GM18909 (cell line): Measurements from ENCODE around the gene UNC50.

Experiments
- ATAC-seq: cut with Tn5 transposase; IDR thresholded peaks from one replicate; pipeline ENCODE4 v1.9.1; 2021; ENCODE audit warnings: mild to moderate bottlenecking; ENCODE audit not compliant: unreplicated experiment, poor library complexity

The UNC50 gene

DNA sequence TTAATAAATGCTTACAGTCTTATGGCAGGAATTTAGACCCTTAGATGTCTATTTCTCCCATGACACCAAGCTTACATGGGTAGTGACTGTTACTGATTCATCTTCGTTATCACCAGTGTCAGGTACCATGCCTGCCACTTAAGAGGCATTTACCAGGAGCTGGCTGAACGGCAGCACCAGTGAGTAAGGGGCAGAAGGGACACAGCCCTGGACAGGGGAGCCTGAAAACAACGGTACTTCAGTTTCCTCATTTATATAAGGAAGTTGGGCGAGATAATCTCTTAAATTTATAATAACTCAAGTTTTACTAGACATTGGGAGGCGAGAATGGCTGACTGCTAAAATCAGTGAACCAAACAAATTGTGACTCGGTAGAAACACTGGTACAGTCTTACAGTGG is 1.3 kb upstream of the UNC50 start:
- no peak for ATAC-seq

DNA sequence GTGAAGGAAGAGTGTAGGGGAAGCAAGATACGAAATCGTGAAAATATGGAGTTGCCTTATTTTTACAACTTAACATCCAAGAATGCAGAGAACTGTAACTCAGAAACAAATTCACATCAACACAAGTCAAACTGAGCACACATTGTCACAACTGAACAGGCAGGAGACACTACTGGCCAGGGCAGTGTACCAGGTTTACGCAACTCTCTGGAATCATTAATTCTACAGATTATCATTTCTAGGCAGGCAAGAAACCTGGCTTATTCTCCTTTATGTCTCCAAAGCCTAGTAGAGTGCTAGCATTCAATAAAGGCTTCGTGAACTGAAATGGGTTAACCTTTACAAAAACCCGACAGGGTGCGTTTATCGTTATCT is 661 bp upstream of the UNC50 start:
- ATAC-seq: peak; percentile 4

DNA sequence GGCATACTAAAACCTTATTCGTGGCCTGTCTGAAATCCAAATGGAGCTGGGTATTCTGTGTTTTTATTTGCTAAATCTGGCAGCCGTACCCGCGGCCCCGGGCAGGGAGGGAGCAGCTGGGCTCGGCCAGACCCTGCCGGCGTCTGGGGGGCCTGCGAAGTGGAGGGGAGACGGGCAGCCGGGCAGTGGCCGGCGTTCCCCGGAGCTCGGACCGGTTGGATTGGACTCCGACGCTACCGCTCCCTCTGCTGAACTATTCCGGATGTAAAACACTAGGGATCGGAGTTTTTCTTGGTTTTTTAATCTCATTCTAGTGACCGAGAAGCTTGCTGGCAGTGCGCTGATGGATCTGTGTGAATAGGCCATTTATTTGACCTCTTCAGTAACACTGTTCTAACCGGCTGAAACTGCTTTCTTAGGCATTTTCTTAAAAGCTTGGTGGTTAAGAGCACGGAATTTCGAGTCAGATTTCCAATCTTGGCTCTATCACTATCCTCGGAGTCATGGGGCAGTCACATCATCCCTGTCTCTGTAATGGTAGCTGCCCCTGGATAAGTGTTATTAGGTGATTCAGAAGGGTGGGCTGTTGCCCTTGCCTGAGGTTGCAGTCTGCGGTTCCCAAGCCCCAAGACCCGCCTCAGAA is 694 bp downstream of the UNC50 start:
- ATAC-seq: peak; percentile 20

DNA sequence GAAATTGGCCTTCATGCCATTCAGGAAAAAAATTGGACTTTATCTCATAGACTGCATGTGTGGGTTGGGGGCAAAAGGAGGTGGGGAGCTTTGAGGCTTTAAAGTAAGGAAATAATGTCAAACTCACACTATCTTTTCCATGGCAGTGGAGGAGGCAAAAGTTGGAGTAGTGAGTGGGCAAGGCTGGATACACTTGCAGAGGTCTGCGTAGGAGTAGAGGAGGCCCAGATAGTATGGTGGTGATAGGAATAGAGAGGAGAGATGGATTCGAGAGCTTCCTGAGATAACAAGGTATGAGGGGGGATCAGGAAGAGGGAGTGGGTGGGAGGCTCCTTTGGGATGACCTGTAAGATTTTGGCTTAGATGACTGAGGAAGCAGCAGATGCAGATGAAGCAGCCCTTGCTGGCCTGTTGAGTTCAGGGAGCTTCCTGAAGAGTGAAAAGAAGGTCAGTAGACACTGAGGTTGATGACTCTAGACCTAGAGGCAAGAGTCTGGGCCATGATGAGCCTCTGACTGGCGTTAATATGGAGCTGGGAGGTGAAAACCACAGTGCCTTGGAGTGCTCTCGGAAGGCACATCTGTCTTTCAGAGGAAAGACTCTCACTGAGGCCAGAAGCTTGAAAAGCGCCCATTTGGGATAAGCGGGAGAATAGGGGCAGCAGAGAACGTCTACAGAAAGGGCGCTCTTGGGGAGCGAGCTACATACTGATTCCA is 5.8 kb downstream of the UNC50 start:
- no peak for ATAC-seq

DNA sequence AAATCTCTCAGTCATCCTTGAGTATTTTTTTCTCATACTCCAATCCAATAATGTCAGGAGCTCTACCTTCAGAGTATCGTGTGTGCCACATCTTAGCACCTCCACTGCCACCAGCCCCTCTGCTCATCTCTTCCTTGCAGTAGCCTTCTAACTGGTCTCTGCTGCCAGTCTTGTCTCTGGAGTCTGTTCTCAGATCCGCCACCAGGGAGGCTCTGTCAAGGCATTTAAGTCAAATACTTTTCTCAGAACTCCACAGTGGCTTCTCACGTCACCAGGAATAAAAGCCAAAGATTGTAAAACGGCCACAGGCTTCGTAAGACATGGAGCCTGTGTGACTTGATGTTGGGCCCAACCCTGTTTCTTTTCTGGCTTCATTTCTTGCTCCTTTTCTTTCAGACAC is 7.1 kb downstream of the UNC50 start:
- ATAC-seq: no peak

DNA sequence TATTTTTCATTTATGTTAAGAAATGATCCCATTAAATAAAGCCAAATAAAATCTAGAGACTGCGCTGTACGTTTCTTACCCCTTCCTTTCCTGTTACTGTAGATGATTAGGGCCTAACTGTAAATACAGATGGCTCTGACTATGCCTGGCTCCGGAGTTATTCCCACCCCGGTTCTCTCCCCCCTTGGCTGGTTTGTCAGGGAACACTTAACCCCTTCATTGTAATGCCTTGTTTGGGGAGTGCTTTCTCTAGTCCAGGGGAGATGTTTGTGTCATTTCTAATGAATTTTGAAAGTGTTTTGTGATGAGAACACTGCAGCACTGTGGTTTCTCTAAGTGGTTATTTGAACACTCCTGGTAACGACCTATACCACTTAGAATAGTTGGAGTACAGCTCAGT is 8.8 kb downstream of the UNC50 start:
- ATAC-seq: no peak

DNA sequence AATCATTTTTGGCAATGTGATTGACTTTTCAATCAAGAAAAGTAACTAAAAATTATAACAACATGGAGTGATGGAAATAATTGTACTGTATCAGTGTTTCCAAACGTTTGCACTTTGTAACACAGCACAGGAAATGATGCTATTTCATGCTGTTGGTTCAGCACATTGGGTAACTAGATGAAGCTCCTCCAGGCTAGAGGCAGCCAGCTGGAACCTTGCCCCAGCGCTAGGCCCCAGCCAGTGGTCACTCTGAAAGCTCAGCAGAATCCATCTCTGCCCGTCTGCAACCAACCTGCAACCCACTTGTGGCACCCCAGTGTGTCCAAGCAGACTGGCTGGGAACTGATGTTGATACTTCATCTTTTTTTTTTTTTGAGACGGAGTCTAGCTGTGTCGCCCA is 15.3 kb downstream of the UNC50 start:
- ATAC-seq: no peak

DNA sequence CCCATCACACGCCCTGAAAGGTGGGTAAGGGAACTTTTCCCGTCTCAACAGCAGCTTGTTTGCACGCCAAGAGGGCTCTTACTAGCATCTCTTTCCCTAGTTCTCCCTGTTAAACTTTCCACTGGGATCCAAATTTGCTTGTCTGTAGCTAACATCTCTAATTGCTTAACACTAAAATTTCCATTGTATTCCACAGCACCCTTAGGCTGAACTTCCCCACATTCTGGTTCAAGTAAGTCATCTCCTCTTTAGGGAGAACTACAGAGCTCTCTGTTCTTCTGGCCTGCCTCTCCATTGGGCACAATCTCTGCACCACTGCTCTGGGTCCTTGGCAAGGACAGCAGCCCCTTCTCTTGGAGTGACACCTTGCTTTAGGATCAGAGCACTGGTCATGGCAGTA is 24.0 kb downstream of the UNC50 start:
- no peak for ATAC-seq

DNA sequence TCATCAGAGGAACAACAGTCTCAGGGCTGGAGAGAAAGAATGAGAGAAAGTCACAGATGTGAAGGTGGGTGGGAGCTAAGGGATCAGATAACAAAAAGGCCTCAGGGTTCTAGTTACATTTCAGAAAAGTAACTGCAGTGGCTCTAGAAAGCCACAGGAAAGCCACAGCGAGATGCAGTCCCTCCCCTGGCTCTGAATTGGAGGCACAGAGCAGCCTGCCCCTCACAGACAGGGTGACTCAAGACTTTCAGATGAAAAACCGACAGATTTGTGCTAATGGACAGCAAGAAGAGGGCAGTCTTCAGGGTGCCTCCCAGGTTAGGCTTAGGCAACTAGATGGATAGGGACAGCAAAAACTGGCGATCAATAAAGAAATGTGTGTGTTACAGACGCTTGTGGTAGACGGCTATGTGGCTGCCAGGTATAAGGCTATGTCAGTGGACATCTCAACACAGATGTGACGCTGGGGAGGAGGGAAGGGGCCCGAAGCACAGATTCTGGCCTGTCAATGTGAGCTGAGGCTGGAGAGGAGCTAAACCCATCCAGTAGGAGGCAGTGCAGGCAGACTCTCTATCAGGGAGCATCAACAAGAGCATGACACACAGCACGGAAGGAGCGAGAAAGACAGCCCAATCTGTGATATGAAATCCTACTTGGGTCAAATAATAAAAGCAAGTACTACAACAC is 26.2 kb downstream of the UNC50 start:
- ATAC-seq: no peak

DNA sequence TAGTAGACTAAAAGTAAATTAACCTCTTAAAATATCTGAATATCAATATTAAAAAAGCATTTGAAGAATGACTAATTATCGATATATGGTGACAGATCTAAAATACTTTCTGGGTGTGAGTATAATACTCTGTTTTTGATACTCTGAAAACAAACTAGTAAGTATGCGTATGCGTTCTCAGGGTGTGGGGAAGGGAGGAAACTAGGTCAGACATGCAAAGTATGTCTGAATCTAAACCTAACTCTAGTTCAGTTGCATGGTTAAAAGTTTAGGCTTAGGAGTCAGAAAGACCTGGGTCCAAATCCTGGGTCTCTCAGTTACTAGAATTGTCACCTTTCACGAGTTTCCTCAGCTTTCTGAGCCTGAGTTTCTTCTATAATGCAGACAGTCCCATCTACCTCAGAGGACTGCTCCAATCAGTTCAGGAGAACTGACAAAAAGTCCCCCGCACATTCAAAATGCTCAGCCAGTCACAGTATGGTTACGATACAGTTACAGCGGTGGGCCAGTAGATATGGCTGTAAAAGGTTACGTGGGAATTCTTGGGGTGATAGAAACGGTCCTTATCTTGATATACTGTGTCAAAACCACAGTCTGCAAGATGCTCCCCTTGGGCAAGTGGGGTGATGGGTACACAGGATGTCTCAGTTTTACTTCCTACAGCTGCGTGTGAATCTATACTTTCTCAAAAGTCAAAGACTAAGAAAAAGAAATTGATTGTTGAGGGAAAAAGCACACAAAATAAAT is 29.2 kb downstream of the UNC50 start:
- peak; percentile 91 for ATAC-seq

DNA sequence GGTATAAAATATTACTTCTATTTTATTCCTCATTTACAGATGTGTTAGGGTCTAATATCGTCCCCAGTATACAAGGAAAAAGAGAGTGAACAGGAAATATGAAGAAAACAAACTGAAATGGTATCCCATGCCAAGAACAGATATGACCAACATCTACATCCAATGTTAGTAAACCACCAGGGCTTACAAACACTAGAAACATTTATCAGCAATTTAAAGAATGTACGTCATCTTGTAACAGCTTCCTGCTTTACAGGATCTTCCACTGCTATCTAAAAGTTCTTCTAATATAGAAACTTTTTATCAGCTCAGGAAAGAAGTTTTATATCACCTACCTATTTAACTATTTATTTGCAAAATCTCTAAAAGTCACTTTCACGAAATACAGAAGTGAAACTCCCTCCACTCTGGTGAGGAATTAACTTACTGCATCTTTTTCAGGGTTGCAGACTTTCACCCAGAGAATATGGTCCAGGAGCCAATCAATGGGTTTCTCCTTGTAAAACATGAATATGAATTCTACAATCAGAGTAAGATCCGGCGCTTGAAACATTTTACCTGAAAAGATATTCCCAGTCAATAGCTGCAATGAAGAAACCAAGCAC is 35.2 kb downstream of the UNC50 start:
- no peak for ATAC-seq

DNA sequence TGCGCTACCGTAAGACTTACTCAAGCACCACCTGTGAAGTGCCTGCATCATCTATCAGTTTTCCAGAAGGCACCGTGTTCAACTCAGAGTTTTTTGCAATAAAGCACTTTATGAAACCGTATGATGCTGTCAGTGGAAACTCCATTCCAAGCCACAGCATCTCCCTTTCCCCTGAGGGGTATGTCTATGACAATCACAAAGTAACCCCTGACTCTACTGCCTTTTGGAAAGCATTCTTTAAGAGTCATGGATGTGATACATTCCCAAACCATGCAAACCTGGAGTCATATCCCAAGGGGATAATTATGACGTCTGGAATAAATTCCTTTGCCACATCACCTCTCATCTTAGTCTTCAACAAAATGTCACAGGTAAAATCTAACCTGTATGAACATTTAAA is 39.2 kb downstream of the UNC50 start:
- no peak for ATAC-seq

DNA sequence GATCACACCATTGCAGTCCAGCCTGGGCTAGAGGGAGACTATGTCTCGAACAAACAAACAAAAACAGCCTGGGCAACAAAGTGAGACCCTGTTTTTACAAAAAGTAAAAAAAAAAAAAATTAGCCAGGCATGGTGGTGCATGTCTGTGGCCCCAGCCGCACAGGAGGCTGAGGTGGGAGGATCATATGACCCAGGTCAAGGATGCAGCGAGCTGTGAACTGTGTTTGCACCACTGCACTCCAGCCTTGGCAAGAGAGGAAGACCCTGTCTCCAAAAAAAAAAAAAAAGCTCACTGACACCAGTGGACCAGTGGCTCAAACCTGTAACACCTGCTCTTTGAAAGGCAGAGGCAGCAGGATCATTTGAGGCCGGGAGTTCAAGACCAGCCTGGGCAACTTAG is 40.1 kb downstream of the UNC50 start:
- no peak for ATAC-seq

DNA sequence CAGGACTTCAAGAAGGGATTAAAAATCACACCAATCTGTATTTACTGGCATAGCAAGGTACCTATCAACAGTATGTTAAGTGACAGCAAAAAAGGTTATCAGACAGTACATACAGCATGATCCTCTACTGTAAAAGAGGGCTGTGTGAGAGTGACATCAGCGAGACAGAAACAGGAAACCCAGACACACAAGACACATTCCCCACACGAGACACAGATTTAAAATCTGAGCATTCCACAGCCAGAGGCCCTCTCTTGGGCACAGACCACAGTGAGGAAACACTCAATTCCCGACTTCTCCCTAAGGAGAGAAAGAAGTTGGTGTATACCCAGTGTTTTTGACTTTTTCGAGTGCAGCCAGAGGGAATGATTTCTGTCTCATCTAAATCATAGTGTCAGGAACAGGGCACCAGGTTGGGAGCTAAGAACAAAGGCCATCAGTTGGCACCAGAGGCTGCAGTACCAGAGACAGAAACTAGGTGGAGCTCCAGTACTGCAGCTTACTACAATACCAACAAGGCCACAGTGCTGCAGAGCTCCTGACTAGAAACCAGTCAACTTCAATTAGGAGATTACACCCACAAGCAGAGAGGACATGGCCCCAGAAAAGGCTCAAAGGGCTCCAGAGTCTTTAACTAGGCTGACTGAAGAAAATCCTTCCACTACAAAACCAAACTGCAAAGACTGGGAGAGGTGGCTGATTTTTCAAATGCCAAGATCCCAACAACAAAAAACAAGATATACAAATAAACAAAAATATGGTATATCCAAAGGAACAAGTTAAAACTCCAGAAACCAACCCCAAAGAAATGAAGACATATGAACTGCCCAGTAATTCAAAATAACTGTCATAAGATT is 41.0 kb downstream of the UNC50 start:
- no peak for ATAC-seq

DNA sequence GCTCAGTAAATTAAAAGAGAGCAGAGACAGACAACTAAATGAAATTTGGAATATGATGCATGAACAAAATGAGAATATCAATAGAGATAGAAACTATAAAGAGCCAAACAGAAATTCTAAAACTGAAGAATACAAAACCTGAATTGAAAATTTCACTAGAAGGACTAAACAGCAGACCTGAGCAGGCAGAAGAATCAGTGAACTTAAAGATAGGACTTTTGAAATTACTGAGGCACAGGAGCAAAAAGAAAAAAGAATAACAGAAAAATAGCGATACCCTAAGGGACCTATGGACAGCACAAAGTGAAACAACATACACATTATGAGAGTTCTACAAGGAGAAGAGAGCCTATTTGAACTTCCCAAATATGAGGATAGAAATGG is 41.6 kb downstream of the UNC50 start:
- ATAC-seq: no peak

DNA sequence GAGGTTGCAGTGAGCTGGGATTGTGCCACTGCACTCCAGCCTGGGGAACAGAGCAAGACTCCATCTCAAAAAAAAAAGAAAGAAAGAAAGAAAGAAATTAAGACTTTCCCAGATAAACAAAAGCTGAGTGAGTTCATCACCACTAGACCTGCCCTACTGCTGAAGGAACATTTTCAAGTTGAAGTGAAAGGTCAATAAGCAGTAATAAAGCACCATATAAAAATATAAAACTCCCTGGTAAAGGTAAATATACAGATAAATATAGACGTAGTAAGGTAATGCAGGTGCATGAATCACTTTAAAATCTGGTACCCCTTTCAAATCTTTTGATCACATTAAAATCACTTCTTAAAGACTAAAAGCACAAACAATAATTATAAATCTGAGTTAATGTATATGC is 42.6 kb downstream of the UNC50 start:
- ATAC-seq: no peak

DNA sequence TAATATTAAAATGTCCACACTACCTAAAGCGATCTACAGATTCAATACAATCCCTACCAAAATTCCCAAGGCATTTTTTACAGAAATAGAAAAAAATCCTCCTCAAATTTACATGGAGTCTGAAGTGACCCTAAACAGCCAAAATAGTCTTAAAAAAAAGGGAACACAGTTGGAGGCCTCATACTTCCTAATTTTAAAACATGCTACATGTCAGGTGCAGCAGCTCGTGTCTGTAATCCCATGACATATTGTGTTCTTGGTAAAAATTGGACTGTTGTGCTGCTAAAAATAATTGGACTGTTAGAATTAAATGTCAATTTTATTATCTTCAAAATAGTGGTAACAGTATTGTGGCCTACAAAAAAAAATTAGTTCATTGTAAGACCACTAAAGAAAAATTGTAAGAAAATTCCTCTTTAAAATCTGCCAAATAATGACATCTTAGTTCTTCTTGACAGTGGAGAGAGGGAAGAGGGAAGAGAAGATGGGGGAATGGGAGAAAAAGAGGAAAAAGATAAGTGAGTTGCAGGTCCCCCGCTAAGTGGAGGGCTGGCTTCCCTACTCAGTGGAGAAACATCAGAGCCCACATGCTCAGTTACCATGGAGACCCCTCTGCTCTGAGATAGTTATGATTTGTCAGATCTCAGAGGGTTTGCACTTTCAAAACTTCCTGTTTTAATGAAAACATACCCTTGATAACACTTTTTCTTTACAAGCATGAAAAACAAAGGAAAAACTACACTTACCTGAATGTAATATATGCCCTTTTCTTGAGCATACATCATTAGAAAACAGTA is 46.5 kb downstream of the UNC50 start:
- no peak for ATAC-seq

DNA sequence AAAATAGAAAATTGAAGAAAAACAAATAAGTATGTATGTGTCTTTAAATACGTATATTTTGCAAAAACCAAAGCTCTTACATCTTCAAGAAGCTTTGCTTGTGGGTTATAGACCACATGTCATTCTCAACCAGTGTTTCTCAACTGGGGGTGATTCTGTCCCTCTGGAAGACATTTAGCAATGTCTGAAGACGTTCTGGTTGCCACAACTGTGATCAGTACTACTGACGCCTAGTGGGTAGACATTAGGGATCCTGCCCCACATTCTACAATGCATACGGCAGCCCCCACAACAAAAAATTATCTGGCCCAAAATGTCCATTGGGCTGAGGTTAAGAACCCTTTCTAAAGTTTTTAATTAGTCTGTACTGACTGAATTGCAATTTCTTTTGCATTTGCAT is 48.4 kb downstream of the UNC50 start:
- no peak for ATAC-seq
